Adrenal gland (tissue), 12 donors: ENCODE data around the gene NKIRAS2. TPM values are rescaled to one million over a fixed set of nuclear protein-coding genes. Genes with fewer than 3 reads are reported as not detected.
"Not testable (repeated sequence)": the region's sequence is repeated elsewhere in the genome, so short reads cannot be mapped to it uniquely, and the experiment has no call there.

ENCODE experiments used
- DNase-seq, 7 donors: peaks; one replicate each; pipeline ENCODE4 v3.0.0-alpha.2; 2019 to 2020
- H3K27ac ChIP-seq, 5 donors: fragments of 200-600 bp; sonication (generic) in 4 of 5; 1 replicate in 3 of 5; 2 replicates in 2 of 5; pipeline versions ENCODE4 v1.5.1 to v1.8.0; 2016 to 2020; ENCODE audit warnings: mild to moderate bottlenecking in 1 of 5
- H3K27me3 ChIP-seq: fragments of 200-600 bp; 2 replicates; pipeline ENCODE4 v1.8.0; 2021
- H3K36me3 ChIP-seq, 2 donors: fragments of 200-600 bp; replicated peaks in 1 of 2; 1 replicate in 1 of 2; 2 replicates in 1 of 2; pipeline versions ENCODE4 v1.5.1 to v1.8.0; 2018 to 2022
- H3K4me1 ChIP-seq, 2 donors: fragments of 200-600 bp; replicated peaks in 1 of 2; 1 replicate in 1 of 2; 2 replicates in 1 of 2; pipeline versions ENCODE4 v1.5.1 to v1.8.0; 2018 to 2021
- H3K4me3 ChIP-seq, 4 donors: fragments of 200-600 bp; sonication (generic) in 3 of 4; one replicate each; pipeline ENCODE4 v1.5.1; 2016 to 2018
- H3K9me3 ChIP-seq, 3 donors: fragments of 200-600 bp; sonication (generic) in 1 of 3; replicated peaks in 1 of 3; 1 replicate in 2 of 3; 2 replicates in 1 of 3; pipeline versions ENCODE4 v1.5.1 to v1.8.0; 2016 to 2021
- POLR2A ChIP-seq, 2 donors: fragments of 450-650 bp; IDR thresholded peaks; one replicate each; pipeline ENCODE4 v1.6.1; 2017; ENCODE audit warnings: antibody characterized with exemption in 2 of 2, mild to moderate bottlenecking in 2 of 2, moderate library complexity in 1 of 2
- whole genome bisulfite sequencing, 4 donors: extraction: QIAGEN DNeasy Blood & Tissue Kit in 2 of 4; methylation state at CpG; one replicate each; pipeline versions ENCODE4 v1.1.5 to v1.1.7; 2013 to 2017; 5-methylcytosine and 5-hydroxymethylcytosine counted together
- intact Hi-C, 2 donors: fragments of 100-400 bp; cut with DNase I; formaldehyde crosslinking; loops; one replicate each; pipeline versions ENCODE4 v1.14.1 to v1.15.0; 2022 to 2023
- polyA plus RNA-seq, 3 donors: library from polyadenylated mRNA; stranded (reverse); fragments of 200-250 nt in 2 of 3; fragments of 350-450 nt in 1 of 3; fragmentation: Illumina TruSeq in 1 of 3; extraction: RNeasy Lipid Tissue Mini Kit (QIAGEN cat#74804) in 1 of 3; gene quantifications; one replicate each; pipeline ENCODE4 v1.2.3, GENCODE V29; 2013 to 2014
- total RNA-seq, 9 donors: library from RNA; depleted of rRNA in 4 of 9; stranded (reverse); fragments of >200 nt in 4 of 9; fragments of 120-200 nt in 1 of 9; fragmentation: NEBNext Ultra II Directional in 1 of 9; extraction: Animal tissue kit (Norgen Biotek cat#: 25700) in 1 of 9; gene quantifications; one replicate each; pipeline versions ENCODE4 v1.1.0 to v1.2.4, GENCODE V29; 2013 to 2023
- TF ChIP-seq, protein P1 (sequence below), 6 experiments: fragments of 450-650 bp in 4 of 6; fragments of 200-600 bp in 2 of 6; sonication (generic) in 1 of 6; IDR thresholded peaks; 1 replicate in 5 of 6; 2 replicates in 1 of 6; pipeline versions ENCODE4 v1.5.1 to v1.8.0; 2016 to 2021; ENCODE audit warnings: antibody characterized with exemption in 6 of 6, mild to moderate bottlenecking in 2 of 6, moderate library complexity in 1 of 6
- donor health status: healthy with polysubstance abuse.
- donor health status: Bipolar disorder and iron deficiency.
- donor health status: DM: yes; HTN: yes; CAD: no.
- donor health status: DM: no; HTN: no; CAD: no.
- donor health status: DM: no; HTN: no; CAD: no.
- donor health status: DM: yes; HTN: yes; CAD: no.

The NKIRAS2 gene
- total and polyA plus RNA-seq, 12 donors: 22.9 to 56.8 (median 29.4) TPM

DNA sequence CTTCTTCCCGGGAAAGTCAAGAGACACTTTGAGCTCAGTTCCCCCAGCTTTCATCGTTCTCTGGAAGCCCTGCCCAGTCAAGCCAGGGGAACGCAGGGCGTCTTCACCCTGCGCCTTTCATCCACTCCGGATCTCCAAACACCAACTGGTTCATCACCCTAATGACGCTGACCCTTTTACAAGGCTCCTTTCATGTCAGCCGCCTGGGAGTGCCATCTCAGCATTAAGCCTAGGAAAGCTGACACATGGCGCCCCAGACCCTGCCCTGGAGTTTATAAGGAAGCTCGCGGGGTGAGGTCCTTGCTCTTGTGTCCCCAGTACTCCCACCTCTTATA lies 2.1 kb upstream of the NKIRAS2 start:
- H3K4me1 ChIP-seq: peaks cover 16 to 56% of the 10 kb centered on the region in 2 donors

DNA sequence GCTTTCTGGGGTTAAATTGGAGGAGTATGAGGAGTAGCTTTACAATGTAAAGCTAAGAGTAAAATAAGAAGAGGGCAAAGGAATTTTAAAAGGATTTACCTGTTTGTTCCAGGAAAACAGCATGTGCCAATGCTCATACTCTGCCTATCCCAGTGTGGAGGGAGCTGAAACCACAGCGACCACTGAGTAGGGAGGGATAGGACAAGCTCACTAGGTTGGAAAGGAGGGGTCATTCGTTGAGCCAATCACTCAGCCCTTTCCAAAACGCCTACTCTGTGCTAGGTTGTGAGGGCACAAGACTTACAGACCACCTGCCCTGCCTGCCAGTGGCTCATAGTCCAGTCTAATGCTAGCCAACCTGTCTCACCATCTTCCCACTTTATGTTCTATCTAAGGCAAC lies 1.6 kb upstream of the NKIRAS2 start:
- no peak for DNase-seq
- H3K36me3 ChIP-seq: peaks cover 0 to 16% of the 10 kb centered on the region in 2 donors
- intact Hi-C loops: no loop called here
- peak overlapping the region in 1 of 4 donors; percentile 96 for H3K4me3 ChIP-seq
- TF ChIP-seq POLR2A (IDR thresholded peaks at IDR 0.05): no peak
- TF ChIP-seq, protein P1, sequence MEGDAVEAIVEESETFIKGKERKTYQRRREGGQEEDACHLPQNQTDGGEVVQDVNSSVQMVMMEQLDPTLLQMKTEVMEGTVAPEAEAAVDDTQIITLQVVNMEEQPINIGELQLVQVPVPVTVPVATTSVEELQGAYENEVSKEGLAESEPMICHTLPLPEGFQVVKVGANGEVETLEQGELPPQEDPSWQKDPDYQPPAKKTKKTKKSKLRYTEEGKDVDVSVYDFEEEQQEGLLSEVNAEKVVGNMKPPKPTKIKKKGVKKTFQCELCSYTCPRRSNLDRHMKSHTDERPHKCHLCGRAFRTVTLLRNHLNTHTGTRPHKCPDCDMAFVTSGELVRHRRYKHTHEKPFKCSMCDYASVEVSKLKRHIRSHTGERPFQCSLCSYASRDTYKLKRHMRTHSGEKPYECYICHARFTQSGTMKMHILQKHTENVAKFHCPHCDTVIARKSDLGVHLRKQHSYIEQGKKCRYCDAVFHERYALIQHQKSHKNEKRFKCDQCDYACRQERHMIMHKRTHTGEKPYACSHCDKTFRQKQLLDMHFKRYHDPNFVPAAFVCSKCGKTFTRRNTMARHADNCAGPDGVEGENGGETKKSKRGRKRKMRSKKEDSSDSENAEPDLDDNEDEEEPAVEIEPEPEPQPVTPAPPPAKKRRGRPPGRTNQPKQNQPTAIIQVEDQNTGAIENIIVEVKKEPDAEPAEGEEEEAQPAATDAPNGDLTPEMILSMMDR (IDR thresholded peaks at IDR 0.05): no peak
- H3K27me3 ChIP-seq: no peaks in the 10 kb centered on the region
- peaks cover 16 to 51% of the 10 kb centered on the region in 2 donors for H3K4me1 ChIP-seq
- no peaks in the 10 kb centered on the region for H3K9me3 ChIP-seq
- H3K27ac ChIP-seq: peak overlapping the region in 2 of 5 donors; percentile 87 to 98
- WGBS, 4 donors: 34 to 42% (median 38%) methylated on average over 3 of the region's 3 CpGs

More for the DNA sequence above, 2.1 kb upstream of the NKIRAS2 start:
- Histone ChIP-seq H3K9me3 (no peaks in the 10 kb centered on the region), H3K27ac (peak overlapping the region; percentile 62 to 98 (median 89)), H3K4me3 (peak overlapping the region; percentile 36 to 96 (median 90)), H3K36me3 (peaks cover 0 to 11% of the 10 kb centered on the region in 2 donors), H3K27me3 (no peaks in the 10 kb centered on the region)
- WGBS, 4 donors: 2 to 5% (median 4%) methylated on average over 11 of the region's 11 CpGs
- DNase-seq: peak in 1 of 7 donors; percentile 47
- intact Hi-C loops: no loop called here
- TF ChIP-seq, protein P1 (IDR thresholded peaks at IDR 0.05): no peak
- TF ChIP-seq POLR2A (IDR thresholded peaks at IDR 0.05): no peak

- no peak overlapping the region for H3K27ac ChIP-seq
- TF ChIP-seq, protein P1 (IDR thresholded peaks at IDR 0.05): no peak
- no peak for TF ChIP-seq POLR2A (IDR thresholded peaks at IDR 0.05)
- H3K4me3 ChIP-seq: no peak overlapping the region
- intact Hi-C loops: no loop called here
- H3K4me1 ChIP-seq: peaks cover 16 to 46% of the 10 kb centered on the region in 2 donors
- no peaks in the 10 kb centered on the region for H3K9me3 ChIP-seq
- no peaks in the 10 kb centered on the region for H3K27me3 ChIP-seq
- 86 to 90% (median 89%) methylated on average over 4 of the region's 4 CpGs for WGBS, 4 donors
- peaks cover 0 to 23% of the 10 kb centered on the region in 2 donors for H3K36me3 ChIP-seq
- no peak for DNase-seq
These were observed 902 bp upstream of the NKIRAS2 start for GRCh38 chr17:42018988-42019387.

DNA sequence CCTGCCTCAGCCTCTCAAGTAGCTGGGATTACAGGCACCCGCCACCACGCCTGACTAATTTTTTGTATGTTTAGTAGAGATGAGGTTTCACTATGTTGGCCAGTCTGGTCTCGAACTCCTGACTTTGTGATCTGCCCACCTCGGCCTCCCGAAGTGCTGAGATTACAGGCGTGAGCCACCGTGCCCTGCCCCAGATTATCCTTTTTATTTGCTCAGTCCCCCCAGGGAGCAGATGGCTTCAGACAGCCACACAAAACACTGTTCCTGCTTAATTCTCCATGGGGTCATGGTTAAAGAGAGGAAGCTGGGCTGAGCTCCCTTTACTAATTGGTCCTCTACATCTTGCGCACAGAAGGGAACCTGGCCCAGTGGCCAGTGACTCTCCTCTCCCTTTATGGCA lies 955 bp downstream of the NKIRAS2 start:
- peaks cover 16 to 42% of the 10 kb centered on the region in 2 donors for H3K4me1 ChIP-seq

More for the DNA sequence above, 955 bp downstream of the NKIRAS2 start:
- intact Hi-C loops, DNase-seq, H3K9me3 ChIP-seq, H3K27me3 ChIP-seq: not testable (repeated sequence)
- H3K36me3 ChIP-seq: peaks cover 0 to 27% of the 10 kb centered on the region in 2 donors
- H3K27ac ChIP-seq: peak overlapping the region in 2 of 5 donors; percentile 67 to 79
- whole genome bisulfite sequencing, 4 donors: 69 to 80% (median 71%) methylated on average over 7 to 8 of the region's 8 CpGs
- peak overlapping the region in 1 of 4 donors; percentile 94 for H3K4me3 ChIP-seq
